Nephron progenitor cell (in vitro differentiated cells): ENCODE measurements around the gene RIC8A.
"Not testable (repeated sequence)": the region's sequence is repeated elsewhere in the genome, so short reads cannot be mapped to it uniquely, and the experiment has no call there.

Experiments
- DNase-seq: peaks from one replicate; pipeline ENCODE4 v3.0.0; 2021
- H3K27ac Mint-ChIP-seq: 2 replicates; pipeline ENCODE4 v1.8.0; 2021; ENCODE audit warnings: mild to moderate bottlenecking, moderate library complexity, mixed read lengths
- H3K27me3 Mint-ChIP-seq: 2 replicates; pipeline ENCODE4 v1.8.0; 2021; ENCODE audit warnings: mild to moderate bottlenecking, low read depth, mixed read lengths; ENCODE audit not compliant: poor library complexity
- H3K36me3 Mint-ChIP-seq: 2 replicates; pipeline ENCODE4 v1.8.0; 2021; ENCODE audit warnings: low read depth, mixed read lengths
- H3K4me1 Mint-ChIP-seq: 2 replicates; pipeline ENCODE4 v1.8.0; 2021; ENCODE audit warnings: mixed read lengths
- H3K4me3 Mint-ChIP-seq: 2 replicates; pipeline ENCODE4 v1.8.0; 2021; ENCODE audit warnings: mild to moderate bottlenecking, moderate library complexity, mixed read lengths
- H3K9me3 Mint-ChIP-seq: 2 replicates; pipeline ENCODE4 v1.8.0; 2021; ENCODE audit warnings: mild to moderate bottlenecking, moderate library complexity, mixed read lengths
- CTCF ChIP-seq: fragments of 200-600 bp; sonication (generic); IDR thresholded peaks from 2 replicates; pipeline ENCODE4 v1.5.0; 2021; ENCODE audit warnings: antibody characterized with exemption

The RIC8A gene

DNA sequence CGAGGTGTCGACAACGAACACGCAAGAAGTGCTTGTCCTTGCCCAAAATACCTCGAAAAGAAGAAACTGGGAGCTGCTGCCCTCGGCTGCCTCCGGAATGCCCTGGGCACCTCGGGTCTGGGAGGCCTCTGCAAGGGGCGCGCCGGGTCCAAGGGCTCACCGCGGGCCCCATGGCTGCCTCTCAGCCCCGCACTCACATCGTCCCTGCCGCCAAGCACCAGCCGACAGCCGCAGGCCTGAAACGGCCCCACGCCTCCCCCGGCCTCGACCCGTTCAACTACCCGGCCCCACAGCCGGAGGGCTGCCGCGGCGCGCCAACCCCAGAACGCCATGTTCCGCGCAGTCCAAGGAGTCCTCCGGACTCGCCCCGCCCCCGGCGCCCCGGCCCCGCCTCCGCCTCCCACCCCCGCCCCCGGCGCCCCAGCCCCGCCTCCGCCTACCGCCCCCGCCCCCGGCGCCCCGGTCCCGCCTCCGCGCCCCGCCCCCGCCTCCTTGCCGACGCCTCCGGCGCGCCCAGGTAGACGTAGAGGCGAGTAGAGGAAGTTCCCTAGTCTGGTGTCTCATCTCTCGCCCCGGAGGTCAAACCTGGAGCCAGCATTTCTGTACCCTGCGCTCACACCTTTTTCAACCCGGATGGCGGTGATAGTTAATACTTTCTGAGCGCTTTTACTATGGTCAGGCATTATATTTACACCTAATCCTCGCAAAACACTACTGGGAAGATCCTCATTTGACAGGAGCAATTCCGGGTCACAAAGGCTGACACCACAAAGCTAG, 28.7 kb downstream of the RIC8A start, which contains the start of gene SIRT3:
SIRT3 (minus strand) TSS at position 346 of the 777 bp plus-strand sequence; CDS start at position 332, 14 bp downstream.
- DNase-seq, result peak; percentile 83
- Mint-ChIP-seq H3K36me3 (peaks cover 10% of the 10 kb centered on the region), H3K9me3 (no peaks in the 10 kb centered on the region), H3K4me3 (peak within 1 kb of the TSS; percentile 95), H3K27ac (peak within 1 kb of the TSS; percentile 100), H3K4me1 (peaks cover 28% of the 10 kb centered on the region), H3K27me3 (no peaks in the 10 kb centered on the region)
- no peak for TF ChIP-seq CTCF

- Mint-ChIP-seq H3K27ac (peak within 1 kb of the TSS; percentile 100), H3K36me3 (peaks cover 19% of the 10 kb centered on the region), H3K4me1 (peaks cover 28% of the 10 kb centered on the region), H3K4me3 (peak within 1 kb of the TSS; percentile 95), H3K27me3 (no peaks in the 10 kb centered on the region), H3K9me3 (no peaks in the 10 kb centered on the region)
- DNase-seq, result peak; percentile 91
- no peak for TF ChIP-seq CTCF
Observed at GRCh38 chr11:236774-237767, 29.6 kb downstream of the RIC8A start, which contains the start of gene PSMD13. PSMD13 (plus strand) TSS chr11:236976; CDS start chr11:237050, 74 bp downstream.

DNA sequence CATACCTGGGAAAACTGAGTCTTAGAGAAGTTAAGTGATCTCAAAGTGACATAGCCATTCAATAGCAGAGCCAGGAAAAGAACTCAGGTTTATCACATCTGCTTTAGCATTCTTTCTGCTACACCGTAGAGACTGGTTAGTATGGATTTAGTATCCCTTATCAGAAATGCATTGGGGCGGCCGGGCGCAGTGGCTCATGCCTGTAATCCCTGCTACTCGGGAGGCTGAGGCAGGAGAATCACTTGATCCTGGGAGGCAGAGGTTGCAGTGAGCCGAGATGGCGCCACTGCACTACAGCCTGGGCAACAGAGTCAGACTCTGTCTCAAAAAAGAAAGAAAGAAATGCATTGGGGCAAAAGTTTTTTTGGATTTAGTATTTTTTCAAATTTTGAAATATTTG, 30.8 kb downstream of the RIC8A start:
- Mint-ChIP-seq H3K4me1 (peaks cover 28% of the 10 kb centered on the region), H3K4me3 (peak overlapping the region; percentile 95), H3K36me3 (peaks cover 32% of the 10 kb centered on the region)
- H3K27ac Mint-ChIP-seq, DNase-seq, H3K27me3 Mint-ChIP-seq, H3K9me3 Mint-ChIP-seq: not testable (repeated sequence)

GRCh38 chr11:240315-240714, 32.8 kb downstream of the RIC8A start:
- H3K4me1 Mint-ChIP-seq, result peaks cover 20% of the 10 kb centered on the region
- no peaks in the 10 kb centered on the region for H3K27me3 Mint-ChIP-seq
- no peak overlapping the region for H3K4me3 Mint-ChIP-seq
- no peak for DNase-seq
- no peak overlapping the region for H3K27ac Mint-ChIP-seq
- H3K36me3 Mint-ChIP-seq, result peaks cover 42% of the 10 kb centered on the region
- no peaks in the 10 kb centered on the region for H3K9me3 Mint-ChIP-seq
- no peak for TF ChIP-seq CTCF

DNA sequence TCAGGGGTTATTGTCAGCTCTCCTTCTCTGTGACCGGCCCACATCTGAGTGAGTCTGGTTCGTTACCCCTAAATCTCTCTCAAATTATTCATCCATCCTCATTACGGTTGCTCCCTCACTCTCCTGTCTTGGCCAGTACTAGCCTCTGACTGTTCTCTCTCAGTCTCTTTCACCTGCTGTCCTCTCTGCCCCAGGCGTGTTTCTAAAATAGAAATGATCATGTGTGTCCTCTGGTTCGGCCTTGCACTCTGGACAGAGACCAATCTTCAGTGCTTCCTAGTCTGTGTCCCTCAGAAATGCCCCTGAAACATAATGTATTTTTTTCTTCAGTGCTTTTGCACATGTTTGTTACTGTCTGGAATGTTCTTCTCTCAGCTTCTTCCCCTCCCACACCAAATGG, 34.1 kb downstream of the RIC8A start:
- Mint-ChIP-seq H3K27ac (peak overlapping the region; percentile 3), H3K9me3 (no peaks in the 10 kb centered on the region), H3K4me3 (no peak overlapping the region), H3K4me1 (peaks cover 16% of the 10 kb centered on the region), H3K27me3 (no peaks in the 10 kb centered on the region), H3K36me3 (peaks cover 54% of the 10 kb centered on the region)
- no peak for TF ChIP-seq CTCF
- no peak for DNase-seq

- Mint-ChIP-seq H3K27ac (no peak overlapping the region), H3K36me3 (peaks cover 75% of the 10 kb centered on the region), H3K27me3 (no peaks in the 10 kb centered on the region), H3K4me3 (no peak overlapping the region), H3K4me1 (no peaks in the 10 kb centered on the region), H3K9me3 (no peaks in the 10 kb centered on the region)
- no peak for DNase-seq
- TF ChIP-seq CTCF, result no peak
Observed at GRCh38 chr11:244376-244775, 36.9 kb downstream of the RIC8A start.
